ENCODE data around the gene CCL11.

The CCL11 gene

GRCh38 chr17:34257986-34258326, 27.6 kb upstream of the CCL11 start:
- DNase-seq: no peak

DNA sequence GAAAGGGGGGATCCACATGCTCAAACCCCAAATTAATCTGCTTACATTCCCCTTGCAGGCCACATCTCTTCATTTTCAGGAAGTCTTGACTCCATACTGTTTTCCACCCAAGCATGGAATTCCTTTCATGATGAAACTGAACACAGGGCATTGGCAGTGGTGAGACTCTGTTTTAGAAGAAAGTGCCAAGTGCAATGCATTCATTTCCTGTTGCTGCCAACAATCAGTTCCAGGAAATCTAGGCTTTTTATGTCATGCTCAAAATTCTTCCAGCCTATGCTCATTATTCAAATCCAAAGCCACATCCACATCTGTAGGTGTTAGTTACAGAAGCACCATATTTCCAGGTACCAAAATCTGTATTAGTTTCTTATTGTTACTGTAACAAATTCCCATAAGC, 26.4 kb upstream of the CCL11 start:
- DNase-seq: no peak

- no peak for DNase-seq
These were observed 24.7 kb upstream of the CCL11 start for GRCh38 chr17:34260861-34261260.

DNA sequence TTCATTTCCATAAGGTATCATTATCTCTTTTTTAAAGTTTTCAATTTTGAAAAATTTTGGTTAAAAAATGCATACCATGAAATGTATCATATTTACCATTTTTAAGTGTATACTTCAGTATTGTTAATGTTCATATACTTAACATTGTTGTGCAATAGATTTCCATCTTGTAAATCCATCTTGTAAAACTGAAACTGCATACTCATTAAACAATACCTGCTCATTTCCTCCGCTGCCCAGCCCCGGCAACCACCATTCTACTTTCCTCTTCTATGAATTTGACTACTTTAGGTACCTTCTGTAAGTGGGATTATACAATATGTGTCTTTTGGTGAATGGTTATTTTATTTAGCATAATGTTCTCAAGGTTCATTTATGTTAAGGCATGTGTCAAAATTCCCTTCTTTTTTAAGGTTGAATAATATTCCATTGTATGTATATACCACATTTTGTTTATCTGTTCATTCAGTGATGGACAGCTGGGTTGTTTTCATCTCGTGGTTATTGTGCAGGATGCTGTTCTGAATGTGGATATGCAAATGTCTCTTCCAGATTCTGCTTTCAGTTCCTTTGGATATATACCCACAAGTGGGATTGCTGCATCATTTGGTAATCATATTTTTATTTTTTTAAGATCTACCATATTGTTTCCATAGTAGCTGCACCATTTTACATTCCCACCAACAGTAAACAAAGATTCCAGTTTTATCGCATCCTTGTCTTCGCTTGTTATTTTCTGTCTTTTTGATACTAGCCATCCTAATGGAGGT, 23.8 kb upstream of the CCL11 start:
- no peak for DNase-seq

DNA sequence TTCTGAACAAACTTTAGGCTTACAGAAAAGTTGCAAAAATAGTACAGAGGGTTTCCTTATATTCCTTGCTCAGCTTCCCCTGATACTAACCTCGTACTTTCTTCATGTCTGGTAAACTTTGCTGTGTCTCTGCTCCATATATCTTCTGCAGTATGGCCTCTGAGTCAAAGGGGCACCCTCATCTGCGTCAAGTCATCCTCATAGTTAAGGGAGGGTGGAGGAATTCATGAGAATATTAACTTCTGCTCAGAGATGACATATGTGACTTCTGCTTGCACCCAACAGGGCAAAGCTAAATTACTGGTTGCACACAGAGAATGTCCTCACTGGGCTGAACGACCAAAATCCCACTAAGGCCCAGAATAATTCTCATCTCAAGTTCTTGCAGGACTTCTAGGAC, 19.8 kb upstream of the CCL11 start:
- DNase-seq: no peak

- DNase-seq: no peak
These were observed 15.6 kb upstream of the CCL11 start, which contains the start of gene CCL7 for GRCh38 chr17:34269969-34270368. Gene CCL7, plus strand, starts transcription at chr17:34270221. Its CDS starts 70 bp downstream, at chr17:34270291.

- DNase-seq: no peak
These were observed 9.7 kb upstream of the CCL11 start for GRCh38 chr17:34275881-34276280.

GRCh38 chr17:34276826-34277225, 8.7 kb upstream of the CCL11 start:
- DNase-seq: no peak

GRCh38 chr17:34283571-34283970, 2.0 kb upstream of the CCL11 start:
- no peak for DNase-seq

- DNase-seq: no peak
These were observed 2.3 kb downstream of the CCL11 start for GRCh38 chr17:34287875-34288274.

DNA sequence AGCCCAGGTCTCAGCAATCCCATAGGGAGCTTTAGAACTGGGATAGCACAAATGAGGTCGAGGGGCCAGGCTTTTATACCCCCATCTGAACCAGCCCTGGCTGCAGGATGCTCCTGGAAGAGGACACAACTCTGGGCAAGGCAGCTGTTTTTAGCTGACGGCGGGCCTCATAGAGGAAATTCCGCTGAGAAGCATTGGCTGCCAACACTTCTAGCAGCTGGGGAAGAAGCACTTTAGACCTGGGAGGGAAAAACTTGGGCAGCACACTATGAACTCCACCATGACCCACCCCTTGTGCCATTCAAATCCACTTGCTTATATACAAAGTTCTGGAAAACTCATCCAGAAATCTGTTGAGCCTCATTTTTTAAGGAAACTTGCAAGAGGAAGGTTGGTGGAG, 5.0 kb downstream of the CCL11 start:
- DNase-seq: no peak

DNA sequence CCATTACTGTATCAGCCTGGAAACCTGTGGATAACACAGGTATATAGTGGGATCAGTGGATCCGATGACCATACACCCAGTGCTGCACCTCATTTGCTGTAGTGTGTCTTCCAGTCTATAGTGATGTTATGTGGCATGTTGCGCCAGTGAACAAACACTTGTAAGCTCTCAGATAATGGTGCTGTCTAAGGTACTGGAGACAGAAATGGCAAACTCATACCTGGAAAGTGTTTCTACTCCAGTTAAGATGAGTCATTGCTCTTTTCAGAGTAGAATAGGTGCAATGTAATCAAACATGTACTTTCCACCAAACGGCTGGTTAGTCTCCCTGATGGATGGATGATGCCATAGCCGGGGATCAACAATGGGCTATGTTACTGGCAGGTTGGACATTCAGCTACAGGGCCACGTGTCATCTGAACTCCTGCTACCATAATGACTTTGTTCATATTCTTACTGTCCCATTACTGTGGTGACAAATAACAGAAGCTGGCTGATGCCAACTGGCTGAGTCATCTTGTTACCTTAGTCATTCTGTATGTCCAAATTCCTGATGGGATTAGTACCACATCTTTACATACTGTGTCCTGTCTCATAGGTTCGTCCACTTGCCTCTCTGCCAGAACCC, 6.3 kb downstream of the CCL11 start:
- no peak for DNase-seq

GRCh38 chr17:34299027-34299426, 13.5 kb downstream of the CCL11 start:
- no peak for DNase-seq

- no peak for DNase-seq
These were observed 14.5 kb downstream of the CCL11 start for GRCh38 chr17:34299956-34300577.

DNA sequence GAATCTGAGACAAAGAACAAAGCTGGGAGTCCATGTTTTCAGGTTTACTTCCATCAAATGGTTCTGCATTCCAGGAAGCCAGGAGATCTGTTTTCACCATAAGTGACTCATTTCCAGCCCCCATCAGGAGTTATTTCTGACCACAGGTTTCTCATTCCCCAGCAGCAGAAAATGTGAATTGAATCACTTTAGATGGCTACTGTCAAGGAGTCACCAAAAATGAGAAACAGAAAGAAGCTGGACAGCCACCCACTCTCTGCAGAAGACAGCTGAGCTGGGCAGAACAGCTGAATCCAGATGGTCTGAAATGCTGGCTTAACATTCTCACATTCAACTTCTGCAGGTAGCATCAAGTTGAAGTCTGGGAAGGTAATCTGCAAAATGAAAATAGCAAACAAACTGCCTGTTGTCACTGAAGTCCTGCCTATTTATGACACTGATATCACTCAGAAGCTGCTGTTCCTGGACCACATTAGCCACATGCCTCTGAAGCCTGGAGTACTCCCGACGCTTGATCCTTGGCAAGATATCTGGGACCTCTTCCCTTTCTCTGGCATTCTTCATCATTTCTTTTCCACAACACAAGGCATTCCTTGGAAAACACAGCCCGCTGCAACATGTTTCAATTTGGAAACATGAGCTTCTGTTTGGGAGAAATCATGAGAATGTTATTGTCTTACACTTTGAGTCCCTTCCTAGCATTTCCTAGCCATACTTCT, 15.3 kb downstream of the CCL11 start:
- no peak for DNase-seq

GRCh38 chr17:34301986-34302385, 16.4 kb downstream of the CCL11 start:
- no peak for DNase-seq

DNA sequence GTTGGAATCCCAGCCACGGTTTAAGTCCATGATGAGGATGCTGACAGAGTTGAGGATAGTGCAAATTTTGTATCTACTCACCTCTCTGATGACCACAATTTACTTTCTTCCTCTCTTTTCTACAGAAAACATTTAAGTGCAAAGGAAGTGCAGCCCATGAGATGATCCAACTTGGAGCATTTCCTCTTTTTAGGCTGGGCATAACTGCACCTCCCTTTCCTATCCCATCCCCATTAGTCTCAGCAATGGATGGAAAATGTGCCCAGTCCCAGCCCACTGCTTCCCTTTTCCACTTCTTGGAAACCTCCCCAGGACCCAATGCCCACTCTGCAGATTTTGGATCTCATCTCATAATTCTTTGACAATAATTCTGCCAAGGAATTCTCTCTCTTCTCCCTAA, 17.1 kb downstream of the CCL11 start:
- no peak for DNase-seq

GRCh38 chr17:34303606-34304005, 18.1 kb downstream of the CCL11 start:
- no peak for DNase-seq

- DNase-seq: no peak
These were observed 19.5 kb downstream of the CCL11 start for GRCh38 chr17:34305061-34305460.

DNA sequence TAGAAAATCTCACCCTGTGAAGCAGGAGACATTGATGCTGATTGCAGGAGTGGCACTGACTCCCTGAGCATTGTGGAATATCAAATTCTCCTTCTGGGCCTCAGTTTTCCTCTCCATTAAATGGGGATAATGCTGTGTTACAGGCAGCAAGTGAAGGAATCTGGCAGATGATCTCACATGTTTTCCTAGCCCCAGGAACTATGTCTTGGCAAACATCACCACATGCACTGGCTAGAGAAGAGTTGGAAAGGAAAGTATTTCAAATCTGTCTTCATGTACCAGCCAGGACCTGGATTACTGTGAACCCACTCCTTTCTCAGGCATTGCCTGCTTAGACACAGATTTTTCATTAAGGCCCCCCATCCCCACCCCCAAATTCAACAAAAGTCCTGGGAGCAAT, 20.1 kb downstream of the CCL11 start:
- DNase-seq: no peak

DNA sequence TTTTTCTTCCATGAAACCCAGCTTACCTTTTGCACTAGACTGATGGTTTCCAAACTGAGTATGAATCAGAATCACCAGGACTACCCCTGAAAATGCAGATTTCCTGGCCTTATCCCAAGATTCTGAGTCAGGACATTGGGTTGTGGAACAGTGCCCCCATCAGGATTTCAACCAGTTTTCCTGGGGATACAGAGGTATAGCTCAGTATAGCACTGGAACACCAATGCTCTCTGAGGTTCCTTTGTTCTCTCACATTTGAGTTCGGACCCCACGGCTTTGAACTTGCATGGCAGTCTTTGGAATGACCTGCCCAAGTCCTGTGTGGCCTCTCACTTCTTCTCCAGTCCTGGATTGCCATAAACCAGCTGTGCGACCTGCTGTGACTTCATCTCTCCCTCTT, 20.9 kb downstream of the CCL11 start:
- DNase-seq: no peak

- no peak for DNase-seq
These were observed 21.6 kb downstream of the CCL11 start for GRCh38 chr17:34307110-34307509.

GRCh38 chr17:34308371-34308770, 22.8 kb downstream of the CCL11 start:
- DNase-seq: no peak

GRCh38 chr17:34311291-34311690, 25.7 kb downstream of the CCL11 start:
- DNase-seq: no peak
